ENCODE results near the gene RALB. TPM values are rescaled to one million over a fixed set of nuclear protein-coding genes. Genes with fewer than 3 reads are reported as not detected.
"Not testable (repeated sequence)": the region's sequence is repeated elsewhere in the genome, so short reads cannot be mapped to it uniquely, and the experiment has no call there.

The RALB gene
- total and polyA plus RNA-seq, 7 donors: 25.6 to 72.3 (median 38.1) TPM

DNA sequence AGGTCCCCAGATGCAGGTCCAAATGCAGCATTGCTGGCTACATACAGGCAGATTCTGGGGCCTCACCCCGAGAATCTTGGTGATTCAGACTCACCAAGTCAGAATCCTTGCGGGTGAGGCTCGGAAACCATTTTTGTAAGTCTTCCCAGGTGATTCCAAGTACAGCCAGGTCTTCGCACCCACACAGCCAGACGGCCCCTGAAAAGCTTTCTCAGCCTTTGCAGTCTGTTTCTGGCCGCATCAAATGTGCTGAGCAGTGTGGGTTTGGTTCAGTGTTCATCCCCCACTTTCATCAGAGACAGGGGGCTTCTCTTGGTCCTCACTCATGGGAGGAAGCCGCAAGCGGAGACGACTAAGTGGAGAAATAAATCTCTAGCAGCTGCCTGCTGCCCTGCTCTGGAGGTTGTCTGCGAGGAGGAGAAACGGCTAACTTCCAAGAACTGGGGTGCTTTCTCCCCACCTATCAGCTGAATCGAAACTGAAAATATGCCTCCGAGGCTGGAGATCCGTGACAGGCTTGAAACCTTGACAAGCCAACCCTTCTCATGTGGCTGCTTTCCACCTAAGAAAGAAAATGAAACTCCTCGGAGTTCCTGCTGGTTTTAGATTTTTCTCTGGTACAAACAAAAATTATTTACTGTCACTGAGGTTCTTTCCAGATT, 20.5 kb upstream of the RALB start:
- DNase-seq (peak in 1 of 2 donors; percentile 46), ATAC-seq (peak in 3 of 4 donors; percentile 31 to 73 (median 55))
- H3K4me1 ChIP-seq: peaks cover 18% of the 10 kb centered on the region
- no peaks in the 10 kb centered on the region for H3K36me3 ChIP-seq (ENCODE audit: insufficient read depth in 1 of 2, low read depth in 1 of 2)
- TF ChIP-seq, protein P1, sequence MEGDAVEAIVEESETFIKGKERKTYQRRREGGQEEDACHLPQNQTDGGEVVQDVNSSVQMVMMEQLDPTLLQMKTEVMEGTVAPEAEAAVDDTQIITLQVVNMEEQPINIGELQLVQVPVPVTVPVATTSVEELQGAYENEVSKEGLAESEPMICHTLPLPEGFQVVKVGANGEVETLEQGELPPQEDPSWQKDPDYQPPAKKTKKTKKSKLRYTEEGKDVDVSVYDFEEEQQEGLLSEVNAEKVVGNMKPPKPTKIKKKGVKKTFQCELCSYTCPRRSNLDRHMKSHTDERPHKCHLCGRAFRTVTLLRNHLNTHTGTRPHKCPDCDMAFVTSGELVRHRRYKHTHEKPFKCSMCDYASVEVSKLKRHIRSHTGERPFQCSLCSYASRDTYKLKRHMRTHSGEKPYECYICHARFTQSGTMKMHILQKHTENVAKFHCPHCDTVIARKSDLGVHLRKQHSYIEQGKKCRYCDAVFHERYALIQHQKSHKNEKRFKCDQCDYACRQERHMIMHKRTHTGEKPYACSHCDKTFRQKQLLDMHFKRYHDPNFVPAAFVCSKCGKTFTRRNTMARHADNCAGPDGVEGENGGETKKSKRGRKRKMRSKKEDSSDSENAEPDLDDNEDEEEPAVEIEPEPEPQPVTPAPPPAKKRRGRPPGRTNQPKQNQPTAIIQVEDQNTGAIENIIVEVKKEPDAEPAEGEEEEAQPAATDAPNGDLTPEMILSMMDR (IDR thresholded peaks at IDR 0.05): no peak
- H3K9me3 ChIP-seq: no peaks in the 10 kb centered on the region
- H3K27me3 ChIP-seq (ENCODE audit: insufficient read depth in 3 of 3, low read length in 2 of 3): peaks cover 0 to 2% (median 0%) of the 10 kb centered on the region in 3 donors
- intact Hi-C loops (cut with DNase I): no loop called here
- H3K27ac ChIP-seq: peak overlapping the region; percentile 24
- WGBS, 3 donors: 13 to 35% (median 20%) methylated on average over 15 of the region's 15 CpGs
- H3K4me3 ChIP-seq: peak overlapping the region; percentile 60

- Histone ChIP-seq H3K27me3 (ENCODE audit: insufficient read depth in 3 of 3, low read length in 2 of 3) (peaks cover 0 to 2% (median 0%) of the 10 kb centered on the region in 3 donors), H3K27ac (no peak overlapping the region), H3K9me3 (no peaks in the 10 kb centered on the region), H3K4me1 (peaks cover 17% of the 10 kb centered on the region), H3K36me3 (ENCODE audit: insufficient read depth in 1 of 2, low read depth in 1 of 2) (no peaks in the 10 kb centered on the region), H3K4me3 (no peak overlapping the region)
- TF ChIP-seq, protein P1 (IDR thresholded peaks at IDR 0.05): no peak
- WGBS, 3 donors: 92 to 95% (median 92%) methylated on average over 5 of the region's 5 CpGs
- DNase-seq: peak in 1 of 2 donors; percentile 19
- intact Hi-C loops (cut with DNase I): no loop called here
- ATAC-seq: no peak
Measured at GRCh38 chr2:120233292-120233691, 19.4 kb upstream of the RALB start.

DNA sequence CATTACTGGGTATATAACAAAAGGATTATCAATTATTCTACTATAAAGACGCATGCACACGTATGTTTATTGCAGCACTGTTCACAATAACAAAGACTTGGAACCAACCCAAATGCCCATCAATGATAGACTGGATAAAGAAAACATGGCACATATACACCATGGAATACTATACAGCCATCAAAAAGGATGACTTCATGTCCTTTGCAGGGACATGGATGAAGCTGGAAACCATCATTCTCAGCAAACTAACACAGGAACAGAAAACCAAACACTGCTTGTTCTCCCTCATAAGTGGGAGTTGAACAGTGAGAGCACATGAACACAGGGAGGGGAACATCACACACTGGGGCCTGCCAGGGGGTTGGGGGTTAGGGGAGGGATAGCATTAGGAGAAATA, 17.5 kb upstream of the RALB start:
- peaks cover 12% of the 10 kb centered on the region for H3K4me1 ChIP-seq
- H3K9me3 ChIP-seq; H3K36me3 ChIP-seq (ENCODE audit: insufficient read depth in 1 of 2, low read depth in 1 of 2); H3K27ac ChIP-seq; H3K4me3 ChIP-seq; DNase-seq; ATAC-seq; intact Hi-C loops (cut with DNase I); H3K27me3 ChIP-seq (ENCODE audit: insufficient read depth in 3 of 3, low read length in 2 of 3): not testable (repeated sequence)
- 71 to 95% (median 95%) methylated on average over 2 of the region's 2 CpGs for WGBS, 3 donors

- Histone ChIP-seq H3K36me3 (ENCODE audit: insufficient read depth in 1 of 2, low read depth in 1 of 2) (no peaks in the 10 kb centered on the region), H3K4me1 (peaks cover 12% of the 10 kb centered on the region), H3K27ac (no peak overlapping the region), H3K27me3 (ENCODE audit: insufficient read depth in 3 of 3, low read length in 2 of 3) (peaks cover 0 to 2% (median 0%) of the 10 kb centered on the region in 3 donors), H3K4me3 (no peak overlapping the region), H3K9me3 (no peaks in the 10 kb centered on the region)
- DNase-seq: peak in 1 of 2 donors; percentile 19
- TF ChIP-seq, protein P1 (IDR thresholded peaks at IDR 0.05): no peak
- no peak for ATAC-seq
- 81 to 89% (median 82%) methylated on average over 6 of the region's 6 CpGs for WGBS, 3 donors
- intact Hi-C loops (cut with DNase I): no loop called here
Measured at GRCh38 chr2:120235681-120236080, 17.0 kb upstream of the RALB start.

GRCh38 chr2:120236316-120236715, 16.3 kb upstream of the RALB start:
- no peaks in the 10 kb centered on the region for H3K36me3 ChIP-seq (ENCODE audit: insufficient read depth in 1 of 2, low read depth in 1 of 2)
- no peak for ATAC-seq
- intact Hi-C loops (cut with DNase I): no loop called here
- no peak overlapping the region for H3K27ac ChIP-seq
- WGBS, 3 donors: 36 to 49% (median 46%) methylated on average over 10 of the region's 10 CpGs
- no peaks in the 10 kb centered on the region for H3K9me3 ChIP-seq
- H3K4me3 ChIP-seq: no peak overlapping the region
- TF ChIP-seq, protein P1 (IDR thresholded peaks at IDR 0.05): no peak
- DNase-seq: peak in 1 of 2 donors; percentile 42
- H3K27me3 ChIP-seq (ENCODE audit: insufficient read depth in 3 of 3, low read length in 2 of 3): peaks cover 0 to 2% (median 0%) of the 10 kb centered on the region in 3 donors
- H3K4me1 ChIP-seq: peaks cover 12% of the 10 kb centered on the region
